Endodermal cell (in vitro differentiated cells): ENCODE data around the gene SNX24. TPM values are rescaled to one million over a fixed set of nuclear protein-coding genes. Genes with fewer than 3 reads are reported as not detected.

ENCODE experiments used
- DNase-seq: peaks from one replicate; pipeline ENCODE4 v3.0.0-alpha.2; 2017
- H3K27ac ChIP-seq: 2 replicates; pipeline ENCODE4 v1.5.1; 2013; ENCODE audit warnings: mild to moderate bottlenecking, low read depth, low read length, moderate library complexity
- H3K27me3 ChIP-seq: 2 replicates; pipeline ENCODE4 v1.6.1; 2013; ENCODE audit warnings: mild to moderate bottlenecking, low read length, moderate library complexity; ENCODE audit not compliant: insufficient read depth, control insufficient read depth, poor library complexity, severe bottlenecking
- H3K36me3 ChIP-seq: 2 replicates; pipeline ENCODE4 v1.7.0; 2013; ENCODE audit warnings: mild to moderate bottlenecking, low read length, moderate library complexity; ENCODE audit not compliant: control insufficient read depth, insufficient read depth
- H3K4me1 ChIP-seq: one replicate; pipeline ENCODE4 v1.7.0; 2013; ENCODE audit warnings: low read length; ENCODE audit not compliant: control insufficient read depth, insufficient read depth
- H3K4me3 ChIP-seq: 2 replicates; pipeline ENCODE4 v1.5.1; 2013; ENCODE audit warnings: mild to moderate bottlenecking, low read length, moderate library complexity
- H3K9ac ChIP-seq: 2 replicates; pipeline ENCODE4 v1.6.1; 2013; ENCODE audit warnings: mild to moderate bottlenecking, low read length, moderate library complexity; ENCODE audit not compliant: poor library complexity, severe bottlenecking; ENCODE audit errors: extremely low read depth
- H3K9me3 ChIP-seq: 2 replicates; pipeline ENCODE4 v1.6.1; 2013; ENCODE audit warnings: mild to moderate bottlenecking, low read length, moderate library complexity; ENCODE audit not compliant: control insufficient read depth
- H3K27ac Mint-ChIP-seq: 2 replicates; pipeline ENCODE4 v1.8.0; 2020; ENCODE audit warnings: mixed read lengths
- H3K27me3 Mint-ChIP-seq: 2 replicates; pipeline ENCODE4 v1.8.0; 2021; ENCODE audit warnings: mild to moderate bottlenecking, mixed read lengths; ENCODE audit not compliant: insufficient read depth
- H3K36me3 Mint-ChIP-seq: 2 replicates; pipeline ENCODE4 v1.8.0; 2020; ENCODE audit warnings: low read depth, mixed read lengths
- H3K4me1 Mint-ChIP-seq: 2 replicates; pipeline ENCODE4 v1.8.0; 2020; ENCODE audit warnings: mixed read lengths
- H3K4me3 Mint-ChIP-seq: 2 replicates; pipeline ENCODE4 v1.8.0; 2020; ENCODE audit warnings: mild to moderate bottlenecking, moderate library complexity, mixed read lengths
- H3K9me3 Mint-ChIP-seq: 2 replicates; pipeline ENCODE4 v1.8.0; 2020; ENCODE audit warnings: mild to moderate bottlenecking, mixed read lengths
- WGBS, 2 experiments: methylation state at CpG; one replicate each; pipeline versions ENCODE4 v1.1.5 to v1.1.7; 2013; ENCODE audit warnings: missing lambda C conversion rate in 2 of 2, mixed read lengths in 1 of 2; ENCODE audit not compliant: insufficient coverage in 1 of 2, insufficient read length in 1 of 2; 5-methylcytosine and 5-hydroxymethylcytosine counted together
- total RNA-seq, 2 donors: library from RNA; stranded (reverse); fragmentation: NEBNext Ultra II Directional in 1 of 2; extraction: Animal tissue kit (Norgen Biotek cat#: 25700) in 1 of 2; gene quantifications; 2 replicates in 1 of 2; 3 replicates in 1 of 2; pipeline ENCODE4 v1.2.1, GENCODE V29; 2021
- TF ChIP-seq, protein P1 (sequence below): fragments of 200-600 bp; sonication (generic); conservative IDR thresholded peaks from 2 replicates; pipeline ENCODE4 v1.5.0; 2021; ENCODE audit warnings: antibody characterized with exemption, mild to moderate bottlenecking

Gene SNX24
- total RNA-seq, 2 donors from 2014 or later = 39.4 to 56.2 TPM

DNA sequence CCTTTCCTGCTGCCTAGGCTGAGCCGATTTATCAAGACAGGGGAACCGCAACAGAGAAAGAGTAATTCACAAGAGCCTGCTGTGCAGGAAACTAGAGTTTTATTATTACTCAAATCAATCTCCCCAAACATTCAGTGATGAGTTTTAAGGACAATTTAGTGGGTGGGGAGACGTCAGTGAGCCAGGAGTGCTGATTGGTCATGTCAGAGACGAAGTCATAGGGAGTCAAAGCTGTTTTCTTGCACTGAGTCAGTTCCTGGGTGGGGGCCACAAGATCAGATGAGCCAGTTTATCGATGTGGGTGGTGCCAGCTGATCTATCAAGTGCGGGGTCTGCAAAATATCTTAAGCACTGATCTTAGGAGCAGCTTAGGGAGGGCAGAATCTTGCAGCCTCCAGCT is 19.0 kb downstream of the SNX24 start:
- Histone ChIP-seq H3K9me3 (no peaks in the 10 kb centered on the region), H3K4me1 (no peaks in the 10 kb centered on the region), H3K27me3 (no peaks in the 10 kb centered on the region), H3K27ac (no peak overlapping the region), H3K4me3 (no peak overlapping the region), H3K9ac (no peak overlapping the region), H3K36me3 (peaks cover 6% of the 10 kb centered on the region)
- Mint-ChIP-seq H3K27ac (no peak overlapping the region), H3K9me3 (no peaks in the 10 kb centered on the region), H3K4me1 (peaks cover 29% of the 10 kb centered on the region), H3K4me3 (no peak overlapping the region), H3K36me3 (peaks cover 35% of the 10 kb centered on the region), H3K27me3 (no peaks in the 10 kb centered on the region)
- TF ChIP-seq, protein P1, sequence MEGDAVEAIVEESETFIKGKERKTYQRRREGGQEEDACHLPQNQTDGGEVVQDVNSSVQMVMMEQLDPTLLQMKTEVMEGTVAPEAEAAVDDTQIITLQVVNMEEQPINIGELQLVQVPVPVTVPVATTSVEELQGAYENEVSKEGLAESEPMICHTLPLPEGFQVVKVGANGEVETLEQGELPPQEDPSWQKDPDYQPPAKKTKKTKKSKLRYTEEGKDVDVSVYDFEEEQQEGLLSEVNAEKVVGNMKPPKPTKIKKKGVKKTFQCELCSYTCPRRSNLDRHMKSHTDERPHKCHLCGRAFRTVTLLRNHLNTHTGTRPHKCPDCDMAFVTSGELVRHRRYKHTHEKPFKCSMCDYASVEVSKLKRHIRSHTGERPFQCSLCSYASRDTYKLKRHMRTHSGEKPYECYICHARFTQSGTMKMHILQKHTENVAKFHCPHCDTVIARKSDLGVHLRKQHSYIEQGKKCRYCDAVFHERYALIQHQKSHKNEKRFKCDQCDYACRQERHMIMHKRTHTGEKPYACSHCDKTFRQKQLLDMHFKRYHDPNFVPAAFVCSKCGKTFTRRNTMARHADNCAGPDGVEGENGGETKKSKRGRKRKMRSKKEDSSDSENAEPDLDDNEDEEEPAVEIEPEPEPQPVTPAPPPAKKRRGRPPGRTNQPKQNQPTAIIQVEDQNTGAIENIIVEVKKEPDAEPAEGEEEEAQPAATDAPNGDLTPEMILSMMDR = no peak
- 84 to 93% methylated on average over 5 to 6 of the region's 6 CpGs for WGBS, 2 experiments
- DNase-seq = no peak

GRCh38 chr5:122864842-122865241 is 19.4 kb downstream of the SNX24 start:
- DNase-seq = no peak
- H3K4me1 ChIP-seq = no peaks in the 10 kb centered on the region
- H3K9ac ChIP-seq = no peak overlapping the region
- peaks cover 6% of the 10 kb centered on the region for H3K36me3 ChIP-seq
- H3K27me3 ChIP-seq = no peaks in the 10 kb centered on the region
- peaks cover 29% of the 10 kb centered on the region for H3K4me1 Mint-ChIP-seq
- no peak overlapping the region for H3K4me3 ChIP-seq
- no peak overlapping the region for H3K4me3 Mint-ChIP-seq
- H3K27me3 Mint-ChIP-seq = no peaks in the 10 kb centered on the region
- no peaks in the 10 kb centered on the region for H3K9me3 ChIP-seq
- H3K27ac Mint-ChIP-seq = no peak overlapping the region
- WGBS, 2 experiments = 83 to 100% methylated on average over 1 of the region's 1 CpG
- peaks cover 35% of the 10 kb centered on the region for H3K36me3 Mint-ChIP-seq
- TF ChIP-seq, protein P1 = no peak
- H3K9me3 Mint-ChIP-seq = no peaks in the 10 kb centered on the region
- no peak overlapping the region for H3K27ac ChIP-seq

DNA sequence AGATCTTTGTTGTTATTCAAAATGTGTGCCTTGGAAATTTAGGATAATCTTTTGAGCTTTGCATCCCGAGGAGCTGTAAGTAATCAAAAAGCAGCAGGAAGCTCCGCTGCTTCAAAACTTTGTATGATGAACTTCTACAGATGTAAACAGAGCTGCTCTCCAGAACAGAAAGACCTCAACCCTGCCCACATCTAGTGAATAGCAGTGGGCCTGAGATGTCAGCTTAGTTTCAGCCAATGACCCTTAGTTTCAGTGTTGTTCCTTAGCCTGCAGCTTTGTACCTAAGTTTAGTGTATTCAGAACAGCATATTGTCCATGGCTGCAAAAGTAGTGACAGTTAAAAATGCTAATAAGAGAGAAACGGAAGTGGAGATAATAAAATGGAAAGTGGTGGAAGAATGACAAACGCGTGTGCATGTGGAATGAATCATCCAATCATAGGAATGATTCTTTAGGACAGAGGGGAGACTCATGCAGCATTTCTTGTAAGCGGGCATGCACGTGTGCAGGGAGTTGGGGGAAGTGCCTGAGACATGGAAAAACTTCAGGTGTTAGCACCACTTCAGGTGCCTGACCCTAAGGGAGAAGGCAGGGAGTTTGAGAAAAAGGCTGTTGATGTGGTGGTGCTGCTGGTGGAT is 24.9 kb downstream of the SNX24 start:
- WGBS, 2 experiments = 86 to 90% methylated on average over 5 to 7 of the region's 7 CpGs
- Histone ChIP-seq H3K36me3 (peaks cover 6% of the 10 kb centered on the region), H3K27ac (no peak overlapping the region), H3K4me3 (no peak overlapping the region), H3K4me1 (peaks cover 7% of the 10 kb centered on the region), H3K27me3 (no peaks in the 10 kb centered on the region), H3K9me3 (no peaks in the 10 kb centered on the region), H3K9ac (no peak overlapping the region)
- Mint-ChIP-seq H3K4me1 (peaks cover 25% of the 10 kb centered on the region), H3K9me3 (no peaks in the 10 kb centered on the region), H3K4me3 (no peak overlapping the region), H3K27ac (no peak overlapping the region), H3K36me3 (peaks cover 32% of the 10 kb centered on the region), H3K27me3 (no peaks in the 10 kb centered on the region)
- TF ChIP-seq, protein P1 = no peak
- DNase-seq = no peak
